SK-N-MC (cell line): ENCODE measurements around the gene TP53BP2.
"Not testable (repeated sequence)": the region's sequence is repeated elsewhere in the genome, so short reads cannot be mapped to it uniquely, and the experiment has no call there.

Source experiments
- DNase-seq: peaks from one replicate; pipeline ENCODE4 v3.0.0-alpha.2; 2011; ENCODE audit warnings: low read depth, low spot score
- H3K27ac ChIP-seq: fragments of 200-600 bp; sonication (generic); 2 replicates; pipeline ENCODE4 v1.5.1; 2016; ENCODE audit warnings: mixed run types
- H3K36me3 ChIP-seq: fragments of 200-600 bp; sonication (generic); 2 replicates; pipeline ENCODE4 v1.6.1; 2017; ENCODE audit warnings: antibody characterized with exemption, low read length, mixed read lengths; ENCODE audit not compliant: insufficient read depth
- H3K4me3 ChIP-seq: fragments of 200-600 bp; sonication (generic); 2 replicates; pipeline ENCODE4 v1.5.1; 2016
- H3K9ac ChIP-seq: fragments of 200-600 bp; sonication (generic); 2 replicates; pipeline ENCODE4 v1.8.0; 2017; ENCODE audit warnings: mixed run types, mixed read lengths; ENCODE audit not compliant: insufficient read length
- H3K9me3 ChIP-seq: fragments of 200-600 bp; sonication (generic); 2 replicates; pipeline ENCODE4 v1.6.1; 2017; ENCODE audit warnings: low read depth, mild to moderate bottlenecking, antibody characterized with exemption, low read length, moderate library complexity, mixed read lengths
- EZH2 ChIP-seq: fragments of 200-600 bp; sonication (generic); IDR thresholded peaks from one replicate; pipeline ENCODE4 v1.6.1; 2017; ENCODE audit warnings: antibody characterized with exemption
- FOXP2 ChIP-seq: optimal IDR thresholded peaks from 2 replicates; pipeline ENCODE3; 2011; ENCODE audit warnings: mild to moderate bottlenecking, moderate library complexity; ENCODE audit not compliant: insufficient read depth; ENCODE audit errors: extremely low read length, control extremely low read depth
- POLR2AphosphoS5 ChIP-seq: IDR thresholded peaks from 2 replicates; pipeline ENCODE4 v1.6.1; 2012; ENCODE audit warnings: mild to moderate bottlenecking, low read depth, low read length, borderline replicate concordance

The TP53BP2 gene

DNA sequence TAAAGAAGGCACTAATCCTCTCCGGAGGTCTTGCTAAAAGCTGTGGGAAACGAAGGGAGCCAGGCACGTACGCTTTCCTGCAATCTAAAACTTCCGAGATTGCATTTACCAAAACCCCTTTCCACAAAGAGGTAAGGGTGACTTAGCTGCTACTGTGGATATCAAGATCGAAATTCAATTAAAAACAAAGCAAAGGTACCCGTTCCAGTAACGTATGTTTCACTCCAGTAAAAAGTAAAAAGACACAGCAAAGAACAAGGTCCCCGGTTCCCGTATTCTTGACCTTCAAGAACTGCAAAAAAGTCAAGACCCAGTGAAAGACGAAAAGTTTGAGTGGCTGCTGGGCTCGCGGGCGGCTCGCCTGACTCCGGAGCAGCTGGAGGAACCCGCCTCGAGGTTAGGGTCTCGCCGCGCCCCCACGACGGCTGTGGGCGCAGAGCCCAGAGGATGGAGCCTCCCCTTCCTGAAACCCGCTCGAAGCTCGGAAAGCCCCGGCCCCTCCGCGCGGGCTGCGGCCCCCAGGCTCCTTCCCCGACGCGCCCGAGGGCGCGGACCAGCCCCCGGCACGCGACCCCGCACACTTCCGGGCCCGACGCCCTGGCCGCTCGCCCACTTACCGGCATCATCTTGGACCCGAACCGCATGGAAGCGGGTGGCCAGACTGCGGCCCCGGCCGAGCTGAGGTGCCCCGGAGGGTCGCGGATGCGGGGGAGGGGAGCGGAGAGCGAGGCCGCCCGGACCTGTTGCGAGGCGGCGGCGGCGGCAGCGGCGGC is 524 bp downstream of the TP53BP2 start:
- Histone ChIP-seq H3K9me3 (no peaks in the 10 kb centered on the region), H3K36me3 (no peaks in the 10 kb centered on the region), H3K4me3 (peak overlapping the region; percentile 99), H3K27ac (peak overlapping the region; percentile 92), H3K9ac (peak overlapping the region; percentile 91)
- no peak for DNase-seq
- TF ChIP-seq POLR2AphosphoS5 (no peak), EZH2 (no peak), FOXP2 (no peak)

DNA sequence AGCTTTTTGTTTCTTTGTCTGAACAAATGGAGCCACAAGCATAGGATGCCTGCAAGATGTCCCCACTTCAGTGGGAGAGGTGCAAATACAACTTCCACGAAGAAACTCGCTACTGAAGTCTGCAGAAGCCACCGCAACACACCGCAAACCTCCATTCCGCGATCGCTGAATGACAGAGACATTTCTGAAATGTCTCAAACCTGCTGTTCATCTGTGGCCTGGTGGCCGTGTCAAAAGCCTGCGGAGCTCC is 1.0 kb downstream of the TP53BP2 start:
- DNase-seq = no peak
- H3K27ac ChIP-seq = peak overlapping the region; percentile 92
- no peak for TF ChIP-seq FOXP2
- no peak for TF ChIP-seq POLR2AphosphoS5
- no peak for TF ChIP-seq EZH2
- H3K9me3 ChIP-seq = no peaks in the 10 kb centered on the region
- peak overlapping the region; percentile 99 for H3K4me3 ChIP-seq
- H3K9ac ChIP-seq = peak overlapping the region; percentile 91
- H3K36me3 ChIP-seq = no peaks in the 10 kb centered on the region

DNA sequence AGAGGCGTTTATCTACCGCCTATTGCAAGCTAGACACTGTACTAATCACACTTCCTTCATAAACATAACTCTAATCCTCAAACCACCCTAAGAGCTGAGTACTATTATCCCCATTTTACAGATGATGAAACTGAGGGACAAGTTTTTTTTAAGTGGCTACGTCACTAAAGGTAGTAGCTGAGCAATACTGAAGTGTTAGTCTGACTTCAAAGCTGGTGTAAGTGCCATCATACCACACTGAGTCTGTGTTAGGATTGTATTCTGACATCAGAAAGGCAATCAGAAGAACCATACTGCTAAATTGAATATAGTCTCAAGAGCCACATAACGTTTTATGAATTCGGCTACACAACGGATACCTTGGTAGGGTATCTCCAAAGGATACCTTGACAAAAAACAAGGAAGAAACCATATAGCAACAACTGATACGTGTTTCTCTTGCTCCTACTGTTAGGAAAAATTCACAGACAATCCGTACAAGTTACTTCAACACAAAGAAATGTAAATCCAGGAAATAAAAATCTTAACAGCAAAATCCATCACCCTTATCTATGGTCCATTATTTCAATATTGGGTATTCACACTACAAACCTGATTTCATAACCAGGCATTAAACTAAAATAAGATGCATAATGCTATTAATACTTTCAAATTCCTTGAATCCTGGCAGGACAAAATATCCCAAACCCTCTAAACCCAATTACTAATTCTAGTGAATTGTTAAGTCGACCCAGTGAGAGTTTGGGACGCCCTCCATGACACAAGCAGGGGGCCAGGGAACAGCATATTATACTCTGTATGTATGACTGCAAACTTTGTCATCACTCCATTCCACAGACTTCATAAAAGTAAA is 1.6 kb downstream of the TP53BP2 start:
- H3K9ac ChIP-seq = peak overlapping the region; percentile 91
- peak overlapping the region; percentile 92 for H3K27ac ChIP-seq
- H3K4me3 ChIP-seq = peak overlapping the region; percentile 99
- no peak for DNase-seq
- no peaks in the 10 kb centered on the region for H3K9me3 ChIP-seq
- no peak for TF ChIP-seq EZH2
- no peak for TF ChIP-seq FOXP2
- TF ChIP-seq POLR2AphosphoS5 = no peak
- no peaks in the 10 kb centered on the region for H3K36me3 ChIP-seq

DNA sequence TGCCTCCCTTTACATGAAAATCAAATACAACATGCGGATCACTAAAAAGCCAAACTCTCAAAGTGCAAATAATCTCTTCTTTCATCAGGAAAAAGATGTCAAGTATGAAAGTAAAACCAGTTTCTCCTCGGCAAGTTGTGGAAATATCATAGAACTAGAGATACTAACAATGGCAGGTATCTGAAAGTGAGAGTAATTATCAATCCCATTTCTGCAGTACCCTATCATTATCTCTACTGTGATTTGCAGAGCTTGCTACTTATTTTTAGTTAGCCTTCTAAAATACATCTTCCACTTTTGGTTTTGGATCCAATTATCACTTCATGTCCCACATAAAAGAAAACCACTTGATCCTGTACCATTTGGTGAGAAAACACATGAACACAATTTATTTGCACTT is 3.0 kb downstream of the TP53BP2 start:
- H3K36me3 ChIP-seq = no peaks in the 10 kb centered on the region
- no peak for DNase-seq
- H3K9me3 ChIP-seq = no peaks in the 10 kb centered on the region
- TF ChIP-seq POLR2AphosphoS5 (no peak), FOXP2 (no peak), EZH2 (no peak)
- peak overlapping the region; percentile 51 for H3K27ac ChIP-seq
- H3K4me3 ChIP-seq = peak overlapping the region; percentile 37
- no peak overlapping the region for H3K9ac ChIP-seq

DNA sequence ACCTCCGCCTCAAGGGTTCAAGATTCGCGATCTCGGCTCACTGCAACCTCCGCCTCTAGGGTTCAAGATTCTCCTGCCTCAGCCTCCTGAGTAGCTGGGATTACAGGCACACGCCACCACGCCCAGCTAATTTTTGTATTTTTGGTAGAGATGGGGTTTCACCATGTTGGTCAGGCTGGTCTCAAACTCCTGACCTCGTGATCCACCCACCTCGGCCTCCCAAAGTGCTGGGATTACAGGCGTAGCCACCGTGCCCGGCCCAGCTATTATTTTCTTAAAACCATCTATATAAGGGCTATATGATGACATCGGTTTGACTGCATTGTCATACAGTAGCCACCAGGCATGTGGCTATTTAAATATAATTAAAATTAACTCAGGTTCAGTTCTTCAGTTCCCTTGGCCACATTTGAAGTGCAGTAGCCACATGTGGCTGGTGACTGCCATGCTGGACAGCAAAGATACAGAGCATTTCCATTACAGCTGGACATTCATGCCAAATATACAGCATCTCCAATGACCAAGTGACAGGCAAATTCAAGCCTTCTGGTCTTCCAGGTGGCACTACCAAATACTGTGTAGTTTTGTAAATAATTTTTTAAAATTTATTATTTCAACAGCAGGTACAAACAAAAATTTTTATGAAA is 3.6 kb downstream of the TP53BP2 start:
- not testable (repeated sequence) for H3K36me3 ChIP-seq, DNase-seq, H3K9ac ChIP-seq, H3K9me3 ChIP-seq
- Histone ChIP-seq H3K4me3 (peak overlapping the region; percentile 37; the same call in 1 of the 2 replicates), H3K27ac (peak overlapping the region; percentile 51)

DNA sequence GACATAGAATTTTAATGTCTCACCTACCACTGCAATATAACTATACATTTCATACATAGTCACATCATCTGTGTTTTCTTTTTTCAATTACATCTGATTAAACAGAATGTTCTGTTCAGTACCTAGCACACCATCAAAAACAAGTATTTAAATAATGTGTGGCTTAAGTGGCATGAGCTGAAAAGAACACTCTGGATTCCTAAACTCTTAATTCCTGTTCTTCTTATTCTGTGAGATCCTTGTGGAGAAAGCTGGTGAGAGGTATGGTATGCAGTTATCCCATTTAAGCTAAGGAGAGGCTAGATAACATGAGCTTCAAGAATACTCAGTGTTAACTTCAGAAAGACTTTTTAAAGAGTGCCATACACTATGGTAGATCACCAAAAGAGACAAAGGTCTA is 5.5 kb downstream of the TP53BP2 start:
- no peak overlapping the region for H3K9ac ChIP-seq
- no peak for TF ChIP-seq FOXP2
- H3K9me3 ChIP-seq = no peaks in the 10 kb centered on the region
- H3K36me3 ChIP-seq = no peaks in the 10 kb centered on the region
- no peak for DNase-seq
- H3K4me3 ChIP-seq = no peak overlapping the region
- no peak overlapping the region for H3K27ac ChIP-seq

DNA sequence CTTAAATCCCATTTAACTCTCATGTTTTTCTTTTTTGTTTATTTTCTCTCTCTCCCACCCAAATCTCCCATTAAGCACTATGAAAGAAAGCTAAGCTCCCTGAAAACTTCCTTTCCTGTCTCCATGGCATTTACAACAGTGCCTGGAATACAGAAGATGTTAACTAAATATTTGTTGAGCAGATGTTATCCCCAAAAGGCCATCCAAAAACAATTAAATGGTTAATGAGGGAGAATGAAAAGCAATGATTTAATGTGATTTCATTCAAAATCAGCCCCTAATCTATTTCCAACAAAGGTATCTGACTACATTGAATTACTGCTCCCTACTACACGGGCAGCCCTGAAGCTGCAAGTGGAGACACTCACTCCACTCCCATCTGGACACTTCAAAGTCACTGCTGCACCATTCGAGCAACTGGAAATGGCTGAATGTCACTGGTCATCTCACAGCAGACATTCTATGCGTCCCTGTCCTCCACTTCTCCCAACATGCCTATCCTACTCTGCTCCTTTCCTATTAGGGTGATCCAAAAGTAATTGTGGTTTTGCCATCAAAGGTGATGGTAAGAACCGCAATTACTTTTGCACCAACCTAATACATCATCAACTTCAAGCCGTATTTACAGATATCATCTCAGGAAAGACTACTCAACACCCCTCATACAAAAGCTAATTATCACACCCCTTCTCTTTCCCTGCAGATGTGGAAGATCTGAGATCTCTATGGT is 7.5 kb downstream of the TP53BP2 start:
- TF ChIP-seq POLR2AphosphoS5 (no peak), EZH2 (no peak), FOXP2 (no peak)
- Histone ChIP-seq H3K27ac (no peak overlapping the region), H3K4me3 (no peak overlapping the region), H3K9me3 (no peaks in the 10 kb centered on the region), H3K9ac (no peak overlapping the region), H3K36me3 (no peaks in the 10 kb centered on the region)
- no peak for DNase-seq

DNA sequence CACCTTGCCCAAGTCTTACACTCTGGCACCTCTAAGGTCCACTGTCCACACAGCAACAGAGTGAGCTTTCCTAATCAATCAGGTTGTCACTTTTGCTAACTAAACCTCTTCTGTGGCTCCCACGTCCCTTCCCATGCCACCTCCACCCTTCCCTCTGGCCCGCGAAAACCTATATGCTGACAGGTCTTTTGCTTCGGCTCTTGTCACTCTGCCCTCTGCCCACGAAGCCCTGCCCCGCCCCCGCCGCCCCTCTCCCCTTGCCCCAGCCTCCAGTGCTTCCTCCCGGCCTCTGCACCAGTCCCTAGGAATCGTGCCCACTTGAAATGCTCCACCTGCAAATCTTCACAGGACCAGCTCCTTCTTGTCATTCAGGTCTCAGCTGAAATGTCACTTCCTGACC is 8.1 kb downstream of the TP53BP2 start:
- Histone ChIP-seq H3K9me3 (no peaks in the 10 kb centered on the region), H3K4me3 (no peak overlapping the region), H3K9ac (no peak overlapping the region), H3K36me3 (no peaks in the 10 kb centered on the region), H3K27ac (0 out of 2 replicates have a peak overlapping the region, but pooled peaks have one; percentile 51)
- no peak for DNase-seq
- TF ChIP-seq FOXP2 (no peak), POLR2AphosphoS5 (no peak), EZH2 (no peak)
